Measurements from ENCODE around the gene BAIAP2.
"Not testable (repeated sequence)": the region's sequence is repeated elsewhere in the genome, so short reads cannot be mapped to it uniquely, and the experiment has no call there.

BAIAP2 gene

GRCh38 chr17:81002013-81002384 is 33.0 kb upstream of the BAIAP2 start:
- no peak for DNase-seq (ENCODE audit: low spot score)

DNA sequence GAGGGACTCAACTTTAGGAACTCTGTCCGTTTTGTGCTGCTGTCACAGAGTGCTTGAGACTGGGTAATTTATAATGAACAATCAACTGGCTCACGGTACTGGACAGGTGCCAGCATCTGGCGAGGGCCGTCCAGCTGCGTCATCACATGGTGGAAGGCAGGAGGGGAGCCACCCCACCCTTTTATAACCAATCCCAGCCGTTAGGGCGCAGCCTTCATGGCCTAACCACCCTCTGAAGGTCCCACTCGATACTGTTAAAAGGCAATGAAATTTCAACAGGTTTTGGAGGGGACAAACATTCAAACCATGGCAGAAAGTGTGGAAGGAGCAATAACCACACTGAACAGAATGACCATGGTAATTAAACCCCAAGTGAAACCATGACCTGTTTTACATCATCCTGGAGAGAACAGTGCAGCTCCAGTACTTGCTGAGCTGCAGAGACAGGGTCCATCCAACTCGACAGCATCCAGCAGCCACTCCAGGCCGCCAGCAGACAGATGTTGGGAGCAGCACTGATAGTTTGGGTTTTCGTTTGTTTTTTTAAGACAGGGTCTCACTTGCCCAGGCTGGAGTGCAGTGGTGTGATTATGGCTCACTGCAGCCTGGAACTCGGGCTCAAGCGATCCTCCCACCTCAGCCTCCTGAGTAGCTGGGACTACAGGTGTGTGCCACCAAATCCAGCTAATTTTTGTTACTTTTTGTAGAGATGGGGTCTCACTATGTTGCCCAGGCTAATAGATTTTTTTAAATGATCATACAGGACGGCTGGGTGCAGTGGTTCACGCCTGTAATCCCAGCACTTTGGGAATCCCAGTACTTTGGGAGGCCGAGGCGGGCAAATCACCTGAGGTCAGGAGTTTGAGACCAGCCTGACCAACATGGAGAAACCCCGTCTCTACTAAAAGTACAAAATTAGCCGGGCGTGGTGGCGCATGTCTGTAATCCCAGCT is 32.3 kb upstream of the BAIAP2 start:
- no peak for DNase-seq (ENCODE audit: low spot score)

DNA sequence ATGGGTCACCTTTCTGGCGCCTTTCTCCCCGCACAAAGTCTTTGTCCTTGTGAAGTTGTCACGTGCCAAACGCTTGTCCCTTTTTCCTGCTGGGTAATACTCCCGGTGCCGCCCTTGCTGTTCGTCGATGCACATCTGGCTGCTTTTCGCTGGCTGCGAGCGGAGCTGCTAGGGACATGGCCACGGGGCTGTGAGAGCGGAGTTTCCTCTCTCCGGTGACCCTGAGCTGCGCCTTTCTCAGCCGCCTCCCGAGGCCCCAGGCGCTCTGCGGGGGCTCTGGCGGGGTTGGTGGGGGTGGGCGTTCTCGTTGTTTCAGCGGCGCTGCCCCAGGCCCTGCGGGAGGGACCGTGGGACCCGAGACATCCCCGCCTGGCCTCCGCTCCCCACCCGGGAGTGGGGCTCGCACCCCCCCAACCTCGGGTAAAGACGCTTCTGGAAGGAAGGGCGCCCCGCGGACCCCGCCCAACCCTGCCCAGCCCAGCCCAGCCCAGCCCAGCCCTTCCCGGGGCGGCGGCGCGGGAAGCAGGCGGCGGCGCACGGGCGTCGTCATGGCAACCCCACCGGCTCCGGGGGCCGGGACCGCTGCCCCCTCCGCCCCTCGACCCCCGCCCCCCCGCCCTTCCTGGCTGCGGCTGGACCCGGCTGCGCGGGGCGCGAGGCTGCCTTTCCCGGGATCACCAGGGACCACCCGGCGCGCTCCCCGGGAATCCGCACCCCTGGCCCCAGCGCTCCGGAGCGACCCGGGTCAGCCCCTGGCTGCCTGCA is 31.1 kb upstream of the BAIAP2 start:
- no peak for DNase-seq (ENCODE audit: low spot score)

GRCh38 chr17:81006891-81007290 is 28.1 kb upstream of the BAIAP2 start:
- no peak for DNase-seq (ENCODE audit: low spot score)

GRCh38 chr17:81008140-81008539 is 26.8 kb upstream of the BAIAP2 start:
- DNase-seq (ENCODE audit: low spot score), result no peak

DNA sequence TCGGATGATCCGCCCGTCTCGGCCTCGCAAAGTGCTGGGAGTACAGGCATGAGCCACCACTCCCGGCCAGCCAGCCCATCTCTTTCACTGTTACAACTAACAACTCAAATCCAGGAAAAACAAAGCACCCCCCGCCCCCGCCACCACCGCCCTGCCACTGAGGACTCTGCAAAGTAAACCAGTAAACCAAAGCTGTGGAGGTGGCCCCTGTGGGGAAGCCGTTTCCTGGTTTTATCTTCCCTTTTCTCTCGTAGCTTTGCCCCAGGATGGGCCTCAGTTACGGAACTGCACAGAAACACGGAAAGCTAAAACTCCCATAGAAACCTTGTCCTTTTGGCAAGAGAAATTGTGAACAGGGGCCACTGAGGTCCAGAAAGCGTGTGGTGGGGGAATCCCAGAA is 25.8 kb upstream of the BAIAP2 start:
- no peak for DNase-seq (ENCODE audit: low spot score)

DNA sequence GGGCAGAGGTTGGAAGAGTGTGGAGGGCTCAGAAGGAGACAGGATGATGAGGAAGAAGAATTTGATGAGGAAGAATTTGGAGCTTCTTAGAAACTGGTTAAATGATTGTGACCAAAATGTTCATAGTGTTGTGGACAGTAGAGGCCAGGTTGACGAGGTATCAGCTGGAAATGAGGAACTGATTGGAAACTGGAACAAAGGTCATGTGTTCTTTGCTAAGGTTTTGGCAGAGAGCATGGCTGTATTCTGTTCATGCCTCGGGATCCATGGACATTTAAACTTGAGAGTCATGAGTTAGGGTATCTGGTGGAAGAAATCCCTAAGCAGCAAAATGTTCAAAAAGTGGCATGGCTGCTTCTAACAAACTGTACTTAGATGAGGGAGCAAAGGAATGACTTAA is 24.0 kb upstream of the BAIAP2 start:
- no peak for DNase-seq (ENCODE audit: low spot score)

DNA sequence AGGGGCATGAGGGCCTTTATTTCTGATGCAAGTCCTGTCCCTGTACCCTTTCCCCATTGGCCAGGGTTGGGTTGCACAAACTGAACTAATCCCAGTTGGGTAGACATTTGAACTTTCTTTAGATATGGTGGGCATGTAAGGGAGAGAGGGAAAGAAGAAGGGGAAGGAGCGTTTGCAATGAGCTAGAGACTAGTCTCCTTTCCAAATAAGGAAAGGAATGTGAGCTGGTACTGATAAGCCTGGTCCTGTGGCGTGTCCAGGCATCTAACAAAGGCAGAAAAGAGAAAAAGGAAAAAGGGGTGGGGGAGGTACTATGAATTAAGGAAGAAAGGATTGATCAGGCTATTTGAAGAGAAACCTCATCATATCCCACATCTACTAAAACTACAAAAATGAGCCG is 23.0 kb upstream of the BAIAP2 start:
- no peak for DNase-seq (ENCODE audit: low spot score)

GRCh38 chr17:81012574-81013447 is 22.1 kb upstream of the BAIAP2 start:
- no peak for DNase-seq (ENCODE audit: low spot score)

DNA sequence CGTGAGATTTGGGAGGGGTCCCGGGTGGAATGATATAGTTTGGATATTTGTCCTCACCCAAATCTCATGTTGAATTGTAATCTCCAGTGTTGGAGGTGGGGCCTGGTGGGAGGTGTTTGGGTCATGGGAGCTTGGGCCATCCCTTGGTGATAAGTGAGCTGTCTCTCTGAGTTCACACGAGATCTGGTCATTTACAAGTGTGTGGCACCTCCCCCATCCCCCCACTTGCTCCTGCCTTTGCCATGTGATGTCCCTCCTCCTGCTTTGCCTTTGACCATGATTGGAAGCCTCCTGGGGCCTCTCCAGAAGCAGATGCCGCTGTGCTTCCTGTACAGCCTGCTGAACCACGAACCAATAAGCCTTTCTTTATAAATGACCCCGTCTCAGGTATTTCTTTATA is 21.3 kb upstream of the BAIAP2 start:
- DNase-seq (ENCODE audit: low spot score), result no peak

- no peak for DNase-seq (ENCODE audit: low spot score)
Observed at GRCh38 chr17:81015136-81015535, 19.8 kb upstream of the BAIAP2 start.

DNA sequence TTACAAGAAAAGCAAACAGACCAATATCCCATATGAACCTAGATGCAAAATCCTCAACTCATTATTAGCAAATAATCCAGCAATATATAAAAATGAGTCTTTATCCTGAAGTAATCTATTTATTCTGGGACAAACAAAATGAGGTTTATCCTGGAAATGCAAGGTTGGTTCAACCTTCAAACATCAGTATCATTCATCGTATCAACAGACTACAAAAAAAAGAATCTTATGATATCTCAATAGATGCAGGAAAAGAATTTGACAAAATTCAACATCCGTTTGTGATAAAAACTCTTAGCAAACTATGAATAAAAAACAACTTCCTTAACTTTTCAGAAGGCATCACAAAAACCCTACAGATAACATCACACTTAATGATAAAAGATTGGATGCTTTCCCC is 18.4 kb upstream of the BAIAP2 start:
- no peak for DNase-seq (ENCODE audit: low spot score)

DNA sequence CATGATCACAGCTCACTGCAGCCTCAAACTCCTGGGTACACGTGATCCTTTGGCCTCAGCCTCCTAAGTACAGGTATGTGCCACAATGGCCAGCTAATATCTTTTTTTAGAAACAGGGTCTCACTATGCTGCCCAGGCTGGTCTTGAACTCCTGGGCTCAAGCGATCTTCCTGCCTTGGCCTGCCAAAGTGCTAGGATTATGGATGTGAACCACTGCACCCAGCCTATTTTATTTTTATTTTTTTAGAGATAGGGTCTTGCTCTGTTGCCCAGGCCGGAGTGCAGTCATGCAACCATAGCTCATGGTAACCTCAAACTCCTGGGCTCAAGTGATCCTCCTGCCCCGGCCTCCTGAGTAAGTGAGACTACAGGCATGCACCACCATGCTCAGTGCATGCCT is 17.6 kb upstream of the BAIAP2 start:
- DNase-seq (ENCODE audit: low spot score), result not testable (repeated sequence)

DNA sequence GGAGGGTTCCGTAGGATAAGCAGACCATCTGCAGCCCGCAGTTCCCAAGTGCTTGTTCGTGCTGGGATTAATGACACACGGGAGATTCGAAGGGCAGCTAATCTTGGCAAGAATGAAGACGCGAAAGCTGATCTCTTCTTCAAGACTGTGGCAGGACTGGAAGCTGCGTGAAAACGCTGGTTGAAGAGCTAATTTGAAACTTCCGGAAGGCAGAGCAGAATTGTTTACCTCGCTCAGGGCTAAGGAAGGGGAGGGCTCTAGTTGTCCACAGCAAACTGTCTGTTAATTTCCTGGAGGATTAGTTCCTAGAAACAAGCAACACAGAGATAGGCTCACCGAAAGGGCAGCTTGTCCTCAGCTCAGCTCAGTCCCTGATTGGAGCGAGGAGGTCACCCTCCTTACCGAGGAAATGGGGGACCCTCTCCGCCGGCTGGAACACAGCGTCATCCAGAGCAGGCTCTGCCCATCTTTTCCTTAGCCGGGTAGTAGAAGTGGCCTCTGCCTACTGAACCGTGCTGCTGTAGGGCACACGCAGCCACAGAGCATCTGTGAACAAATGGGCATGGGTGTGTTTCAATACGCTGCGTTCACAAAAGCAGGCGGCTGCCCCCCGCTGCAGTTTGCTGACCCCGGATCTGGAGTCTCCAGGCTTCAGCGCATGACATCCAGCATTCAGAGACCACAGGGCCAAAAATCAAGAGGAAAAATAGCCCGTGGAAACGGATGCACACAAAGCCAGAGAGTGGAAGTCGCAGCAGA is 16.7 kb upstream of the BAIAP2 start:
- DNase-seq (ENCODE audit: low spot score), result peak; percentile 63

DNA sequence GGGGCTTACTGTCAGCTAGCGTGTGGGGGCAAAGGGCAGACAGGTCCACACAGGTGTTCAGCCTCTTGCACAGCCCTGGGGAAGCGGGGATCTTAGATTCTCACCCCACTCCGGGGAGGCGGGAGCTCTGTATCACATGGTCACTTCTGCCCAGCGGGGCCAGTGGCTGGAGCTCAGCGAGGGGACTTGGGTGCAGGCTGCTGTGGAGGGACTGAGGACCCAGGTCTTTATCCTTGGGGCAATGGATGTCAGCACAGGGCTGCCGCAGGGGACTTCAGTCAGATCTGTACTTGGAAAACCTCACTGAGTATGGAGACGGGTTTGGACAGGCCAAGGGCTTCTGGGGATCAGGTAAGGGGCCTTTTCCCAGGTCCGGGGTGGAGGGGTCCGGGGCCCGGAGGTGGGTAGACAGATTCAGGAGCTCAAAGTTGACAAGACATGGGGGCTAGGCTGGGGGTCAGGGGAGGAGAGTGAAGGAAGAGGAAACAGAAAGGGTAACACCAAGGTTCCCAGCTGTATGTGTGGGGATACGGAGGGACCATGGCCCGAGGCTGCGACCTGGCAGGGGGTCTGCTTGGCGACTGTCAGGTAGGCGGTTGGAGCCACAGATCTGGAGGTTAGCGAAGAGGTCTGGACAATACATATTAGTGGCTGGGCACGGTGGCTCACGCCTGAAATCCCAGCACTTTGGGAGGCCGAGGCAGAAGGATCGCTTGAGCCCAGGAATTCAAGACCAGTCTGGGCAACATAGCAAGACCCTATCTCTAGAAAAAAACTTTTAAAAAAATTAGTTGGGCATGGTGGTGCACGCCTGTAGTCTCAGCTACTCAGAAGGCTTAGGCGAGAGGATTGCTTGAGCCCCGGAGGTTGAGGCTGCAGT is 15.1 kb upstream of the BAIAP2 start:
- no peak for DNase-seq (ENCODE audit: low spot score)

GRCh38 chr17:81020443-81020766 is 14.5 kb upstream of the BAIAP2 start:
- no peak for DNase-seq (ENCODE audit: low spot score)

- peak; percentile 87 for DNase-seq (ENCODE audit: low spot score)
Observed at GRCh38 chr17:81020767-81021497, 14.0 kb upstream of the BAIAP2 start.

DNA sequence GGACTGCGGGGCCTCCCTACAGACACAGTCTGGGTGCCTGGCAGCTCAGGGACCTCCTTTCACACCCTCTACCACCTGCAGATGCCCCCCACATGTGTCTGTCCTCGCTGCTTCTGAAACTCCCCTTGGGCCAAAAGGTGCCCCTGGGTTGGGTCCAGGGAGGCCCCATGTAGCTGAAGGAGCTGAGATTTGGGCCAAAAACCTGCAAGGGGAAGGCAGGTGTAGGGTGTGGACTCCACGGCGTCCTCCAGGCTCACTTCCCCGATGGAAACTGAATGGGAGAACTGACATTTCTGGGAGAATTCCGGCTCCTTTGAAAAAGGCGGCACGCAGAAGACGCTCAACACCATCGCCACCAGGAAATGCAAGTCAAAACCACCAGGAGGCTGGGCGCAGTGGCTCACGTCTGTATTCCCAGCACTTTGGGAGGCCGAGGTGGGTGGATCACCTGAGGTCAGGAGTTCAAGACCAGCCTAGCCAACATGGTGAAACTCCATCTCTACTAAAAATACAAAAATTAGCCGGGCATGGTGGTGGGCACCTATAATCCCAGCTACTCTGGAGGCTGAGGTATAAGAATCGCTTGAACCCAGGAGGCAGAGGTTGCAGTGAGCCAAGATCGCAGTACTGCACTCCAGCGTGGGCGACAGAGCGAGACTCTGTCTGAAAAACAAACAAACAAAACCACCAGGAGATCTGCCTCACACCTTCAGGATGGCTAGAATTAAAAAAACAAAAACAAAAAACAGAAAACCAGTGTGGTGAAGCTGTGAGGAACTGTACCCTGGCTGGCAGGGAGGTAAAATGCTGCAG is 13.2 kb upstream of the BAIAP2 start:
- DNase-seq (ENCODE audit: low spot score), result peak; percentile 72

- no peak for DNase-seq (ENCODE audit: low spot score)
Observed at GRCh38 chr17:81022344-81022676, 12.6 kb upstream of the BAIAP2 start.
